ENCODE results near the gene MCM3AP. TPM values are rescaled to one million over a fixed set of nuclear protein-coding genes. Genes with fewer than 3 reads are reported as not detected.
"Not testable (repeated sequence)": the region's sequence is repeated elsewhere in the genome, so short reads cannot be mapped to it uniquely, and the experiment has no call there.

The MCM3AP gene
- total and polyA plus RNA-seq, 9 donors: 45.4 to 71.2 (median 52.2) TPM

- Histone ChIP-seq H3K27me3 (ENCODE audit: control insufficient read depth, insufficient read depth, low read length) (no peaks in the 10 kb centered on the region), H3K27ac (ENCODE audit: low read length) (no peak overlapping the region), H3K36me3 (ENCODE audit: control insufficient read depth, insufficient read depth, low read length) (peaks cover 73% of the 10 kb centered on the region), H3K9me3 (replicated peaks; ENCODE audit: control insufficient read depth, low read depth, low read length) (no peaks in the 10 kb centered on the region), H3K4me1 (ENCODE audit: control insufficient read depth, insufficient read depth, low read length) (no peaks in the 10 kb centered on the region), H3K4me3 (ENCODE audit: low read length) (no peak overlapping the region)
- DNase-seq: no peak
- WGBS (ENCODE audit: insufficient coverage): no CpG with 5 or more reads among the region's 3 CpGs
Observed at GRCh38 chr21:46245213-46245915, 40.0 kb downstream of the MCM3AP start.

- 82% methylated on average over 8 of the region's 8 CpGs for WGBS (ENCODE audit: insufficient coverage)
- H3K4me1 ChIP-seq (ENCODE audit: control insufficient read depth, insufficient read depth, low read length): no peaks in the 10 kb centered on the region
- no peaks in the 10 kb centered on the region for H3K9me3 ChIP-seq (replicated peaks; ENCODE audit: control insufficient read depth, low read depth, low read length)
- H3K4me3 ChIP-seq (ENCODE audit: low read length): no peak overlapping the region
- no peak overlapping the region for H3K27ac ChIP-seq (ENCODE audit: low read length)
- DNase-seq: no peak
- H3K36me3 ChIP-seq (ENCODE audit: control insufficient read depth, insufficient read depth, low read length): peaks cover 74% of the 10 kb centered on the region
- no peaks in the 10 kb centered on the region for H3K27me3 ChIP-seq (ENCODE audit: control insufficient read depth, insufficient read depth, low read length)
Observed at GRCh38 chr21:46244602-46245001, 40.8 kb downstream of the MCM3AP start.

GRCh38 chr21:46243960-46244361, 41.5 kb downstream of the MCM3AP start:
- 88% methylated on average over 1 of the region's 3 CpGs for WGBS (ENCODE audit: insufficient coverage)
- peaks cover 79% of the 10 kb centered on the region for H3K36me3 ChIP-seq (ENCODE audit: control insufficient read depth, insufficient read depth, low read length)
- no peaks in the 10 kb centered on the region for H3K4me1 ChIP-seq (ENCODE audit: control insufficient read depth, insufficient read depth, low read length)
- H3K27me3 ChIP-seq (ENCODE audit: control insufficient read depth, insufficient read depth, low read length): no peaks in the 10 kb centered on the region
- H3K9me3 ChIP-seq (replicated peaks; ENCODE audit: control insufficient read depth, low read depth, low read length): no peaks in the 10 kb centered on the region
- no peak overlapping the region for H3K4me3 ChIP-seq (ENCODE audit: low read length)
- H3K27ac ChIP-seq (ENCODE audit: low read length): no peak overlapping the region
- DNase-seq: no peak

- Histone ChIP-seq H3K27me3 (ENCODE audit: control insufficient read depth, insufficient read depth, low read length) (no peaks in the 10 kb centered on the region), H3K4me3 (ENCODE audit: low read length) (no peak overlapping the region), H3K9me3 (replicated peaks; ENCODE audit: control insufficient read depth, low read depth, low read length) (no peaks in the 10 kb centered on the region), H3K27ac (ENCODE audit: low read length) (no peak overlapping the region), H3K4me1 (ENCODE audit: control insufficient read depth, insufficient read depth, low read length) (no peaks in the 10 kb centered on the region), H3K36me3 (ENCODE audit: control insufficient read depth, insufficient read depth, low read length) (peaks cover 82% of the 10 kb centered on the region)
- 89% methylated on average over 4 of the region's 8 CpGs for WGBS (ENCODE audit: insufficient coverage)
- DNase-seq: no peak
Observed at GRCh38 chr21:46243325-46243724, 42.1 kb downstream of the MCM3AP start.

- WGBS (ENCODE audit: insufficient coverage): 100% methylated on average over 1 of the region's 1 CpG
- not testable (repeated sequence) for DNase-seq
Observed at GRCh38 chr21:46241577-46241976, 43.8 kb downstream of the MCM3AP start.

GRCh38 chr21:46239817-46240325, 45.5 kb downstream of the MCM3AP start:
- Histone ChIP-seq H3K36me3 (ENCODE audit: control insufficient read depth, insufficient read depth, low read length) (peaks cover 74% of the 10 kb centered on the region), H3K27ac (ENCODE audit: low read length) (no peak overlapping the region), H3K27me3 (ENCODE audit: control insufficient read depth, insufficient read depth, low read length) (no peaks in the 10 kb centered on the region), H3K4me1 (ENCODE audit: control insufficient read depth, insufficient read depth, low read length) (no peaks in the 10 kb centered on the region), H3K4me3 (ENCODE audit: low read length) (no peak overlapping the region), H3K9me3 (replicated peaks; ENCODE audit: control insufficient read depth, low read depth, low read length) (no peaks in the 10 kb centered on the region)
- no peak for DNase-seq
- 82% methylated on average over 6 of the region's 7 CpGs for WGBS (ENCODE audit: insufficient coverage)

More at GRCh38 chr21:46241577-46241976, 43.8 kb downstream of the MCM3AP start:
- H3K27ac ChIP-seq (ENCODE audit: low read length); H3K4me1 ChIP-seq (ENCODE audit: control insufficient read depth, insufficient read depth, low read length); H3K27me3 ChIP-seq (ENCODE audit: control insufficient read depth, insufficient read depth, low read length); H3K4me3 ChIP-seq (ENCODE audit: low read length); H3K9me3 ChIP-seq (replicated peaks; ENCODE audit: control insufficient read depth, low read depth, low read length): not testable (repeated sequence)
- peaks cover 72% of the 10 kb centered on the region for H3K36me3 ChIP-seq (ENCODE audit: control insufficient read depth, insufficient read depth, low read length)

GRCh38 chr21:46237474-46237873, 47.9 kb downstream of the MCM3AP start:
- DNase-seq: no peak
- Histone ChIP-seq H3K27ac (ENCODE audit: low read length) (no peak overlapping the region), H3K4me1 (ENCODE audit: control insufficient read depth, insufficient read depth, low read length) (no peaks in the 10 kb centered on the region), H3K36me3 (ENCODE audit: control insufficient read depth, insufficient read depth, low read length) (peaks cover 69% of the 10 kb centered on the region), H3K4me3 (ENCODE audit: low read length) (no peak overlapping the region), H3K9me3 (replicated peaks; ENCODE audit: control insufficient read depth, low read depth, low read length) (no peaks in the 10 kb centered on the region), H3K27me3 (ENCODE audit: control insufficient read depth, insufficient read depth, low read length) (no peaks in the 10 kb centered on the region)
- no CpG with 5 or more reads among the region's 5 CpGs for WGBS (ENCODE audit: insufficient coverage)

- Histone ChIP-seq H3K27ac (ENCODE audit: low read length) (no peak overlapping the region), H3K27me3 (ENCODE audit: control insufficient read depth, insufficient read depth, low read length) (no peaks in the 10 kb centered on the region), H3K36me3 (ENCODE audit: control insufficient read depth, insufficient read depth, low read length) (peaks cover 48% of the 10 kb centered on the region), H3K4me1 (ENCODE audit: control insufficient read depth, insufficient read depth, low read length) (peaks cover 4% of the 10 kb centered on the region), H3K9me3 (replicated peaks; ENCODE audit: control insufficient read depth, low read depth, low read length) (no peaks in the 10 kb centered on the region), H3K4me3 (ENCODE audit: low read length) (no peak overlapping the region)
- no peak for DNase-seq
- WGBS (ENCODE audit: insufficient coverage): 63% methylated on average over 3 of the region's 5 CpGs
Observed at GRCh38 chr21:46234436-46234950, 50.9 kb downstream of the MCM3AP start.

GRCh38 chr21:46229923-46230260, 55.5 kb downstream of the MCM3AP start:
- Histone ChIP-seq H3K36me3 (ENCODE audit: control insufficient read depth, insufficient read depth, low read length) (peaks cover 22% of the 10 kb centered on the region), H3K27me3 (ENCODE audit: control insufficient read depth, insufficient read depth, low read length) (no peaks in the 10 kb centered on the region), H3K4me3 (ENCODE audit: low read length) (peak overlapping the region; percentile 71), H3K27ac (ENCODE audit: low read length) (no peak overlapping the region), H3K4me1 (ENCODE audit: control insufficient read depth, insufficient read depth, low read length) (peaks cover 16% of the 10 kb centered on the region), H3K9me3 (replicated peaks; ENCODE audit: control insufficient read depth, low read depth, low read length) (no peaks in the 10 kb centered on the region)
- DNase-seq: no peak
- WGBS (ENCODE audit: insufficient coverage): no CpG with 5 or more reads among the region's 6 CpGs

- 3% methylated on average over 67 of the region's 72 CpGs for WGBS (ENCODE audit: insufficient coverage)
- H3K27ac ChIP-seq (ENCODE audit: low read length): peak overlapping the region; percentile 65
- no peaks in the 10 kb centered on the region for H3K27me3 ChIP-seq (ENCODE audit: control insufficient read depth, insufficient read depth, low read length)
Observed at GRCh38 chr21:46229133-46229922, 56.1 kb downstream of the MCM3AP start.

More at GRCh38 chr21:46229133-46229922, 56.1 kb downstream of the MCM3AP start:
- peaks cover 16% of the 10 kb centered on the region for H3K4me1 ChIP-seq (ENCODE audit: control insufficient read depth, insufficient read depth, low read length)
- peaks cover 16% of the 10 kb centered on the region for H3K36me3 ChIP-seq (ENCODE audit: control insufficient read depth, insufficient read depth, low read length)
- no peaks in the 10 kb centered on the region for H3K9me3 ChIP-seq (replicated peaks; ENCODE audit: control insufficient read depth, low read depth, low read length)
- peak; percentile 56 for DNase-seq
- peak overlapping the region; percentile 71 for H3K4me3 ChIP-seq (ENCODE audit: low read length)
